Measurements from ENCODE around the gene FOSL2. TPM values are rescaled to one million over a fixed set of nuclear protein-coding genes. Genes with fewer than 3 reads are reported as not detected.
A peak's percentile ranks its signal among the peaks of the same experiment; 100 is the strongest.

Gene FOSL2
- total RNA-seq, 4 donors from 2014 or later, result 46.2 to 239 (median 207) TPM

GRCh38 chr2:28415010-28415409, 22.4 kb downstream of the FOSL2 start:
- Histone ChIP-seq H3K4me3 (no peak overlapping the region), H3K4me1 (peaks cover 0 to 30% (median 0%) of the 10 kb centered on the region in 4 donors), H3K9me3 (no peaks in the 10 kb centered on the region), H3K27ac (no peak overlapping the region), H3K27me3 (no peaks in the 10 kb centered on the region), H3K36me3 (peaks cover 0 to 71% (median 0%) of the 10 kb centered on the region in 3 donors)
- peak in 1 of 3 donors; percentile 46 for DNase-seq
- TF ChIP-seq, protein P1, sequence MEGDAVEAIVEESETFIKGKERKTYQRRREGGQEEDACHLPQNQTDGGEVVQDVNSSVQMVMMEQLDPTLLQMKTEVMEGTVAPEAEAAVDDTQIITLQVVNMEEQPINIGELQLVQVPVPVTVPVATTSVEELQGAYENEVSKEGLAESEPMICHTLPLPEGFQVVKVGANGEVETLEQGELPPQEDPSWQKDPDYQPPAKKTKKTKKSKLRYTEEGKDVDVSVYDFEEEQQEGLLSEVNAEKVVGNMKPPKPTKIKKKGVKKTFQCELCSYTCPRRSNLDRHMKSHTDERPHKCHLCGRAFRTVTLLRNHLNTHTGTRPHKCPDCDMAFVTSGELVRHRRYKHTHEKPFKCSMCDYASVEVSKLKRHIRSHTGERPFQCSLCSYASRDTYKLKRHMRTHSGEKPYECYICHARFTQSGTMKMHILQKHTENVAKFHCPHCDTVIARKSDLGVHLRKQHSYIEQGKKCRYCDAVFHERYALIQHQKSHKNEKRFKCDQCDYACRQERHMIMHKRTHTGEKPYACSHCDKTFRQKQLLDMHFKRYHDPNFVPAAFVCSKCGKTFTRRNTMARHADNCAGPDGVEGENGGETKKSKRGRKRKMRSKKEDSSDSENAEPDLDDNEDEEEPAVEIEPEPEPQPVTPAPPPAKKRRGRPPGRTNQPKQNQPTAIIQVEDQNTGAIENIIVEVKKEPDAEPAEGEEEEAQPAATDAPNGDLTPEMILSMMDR (IDR thresholded peaks at IDR 0.05), result no peak
- no peak for TF ChIP-seq POLR2A (IDR thresholded peaks at IDR 0.05)

DNA sequence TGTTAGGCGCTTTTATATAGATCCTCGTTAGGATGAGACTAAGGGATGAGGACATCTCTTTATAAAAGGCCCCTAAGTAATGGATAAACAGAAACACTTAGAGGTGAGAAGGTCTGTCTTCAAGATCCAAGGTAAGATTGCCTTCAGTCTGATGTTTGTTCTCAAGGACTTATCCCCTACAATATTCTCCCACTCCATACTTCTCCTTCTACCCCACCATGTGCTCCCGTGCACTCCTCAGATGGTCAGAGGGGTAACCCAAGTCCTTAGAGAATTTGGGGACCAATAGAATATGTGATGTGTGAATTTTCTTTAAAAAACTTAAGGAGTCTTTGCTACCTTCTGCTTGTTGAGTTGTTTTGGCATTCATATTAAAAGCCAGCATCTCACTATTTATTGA, 23.1 kb downstream of the FOSL2 start:
- no peak for DNase-seq
- TF ChIP-seq, protein P1 (IDR thresholded peaks at IDR 0.05), result no peak
- no peak for TF ChIP-seq POLR2A (IDR thresholded peaks at IDR 0.05)
- H3K27ac ChIP-seq, result no peak overlapping the region
- no peaks in the 10 kb centered on the region for H3K27me3 ChIP-seq
- peaks cover 0 to 26% (median 0%) of the 10 kb centered on the region in 4 donors for H3K4me1 ChIP-seq
- H3K36me3 ChIP-seq, result peaks cover 0 to 64% (median 0%) of the 10 kb centered on the region in 3 donors
- H3K9me3 ChIP-seq, result no peaks in the 10 kb centered on the region
- H3K4me3 ChIP-seq, result no peak overlapping the region

- no peak for TF ChIP-seq POLR2A (IDR thresholded peaks at IDR 0.05)
- TF ChIP-seq, protein P1 (IDR thresholded peaks at IDR 0.05), result no peak
- Histone ChIP-seq H3K4me3 (no peak overlapping the region), H3K27ac (peak overlapping the region in 1 of 4 donors; percentile 15), H3K36me3 (peaks cover 0 to 31% (median 0%) of the 10 kb centered on the region in 3 donors), H3K9me3 (no peaks in the 10 kb centered on the region), H3K27me3 (no peaks in the 10 kb centered on the region), H3K4me1 (peaks cover 0 to 10% (median 1%) of the 10 kb centered on the region in 4 donors)
- no peak for DNase-seq
Observed at GRCh38 chr2:28419003-28419402, 26.3 kb downstream of the FOSL2 start.

GRCh38 chr2:28419443-28420270, 27.0 kb downstream of the FOSL2 start:
- H3K9me3 ChIP-seq, result no peaks in the 10 kb centered on the region
- H3K27ac ChIP-seq, result peak overlapping the region in 1 of 4 donors; percentile 15
- no peak overlapping the region for H3K4me3 ChIP-seq
- peaks cover 0 to 9% (median 1%) of the 10 kb centered on the region in 4 donors for H3K4me1 ChIP-seq
- no peaks in the 10 kb centered on the region for H3K27me3 ChIP-seq
- H3K36me3 ChIP-seq, result peaks cover 0 to 25% (median 0%) of the 10 kb centered on the region in 3 donors
- no peak for DNase-seq
- TF ChIP-seq, protein P1 (IDR thresholded peaks at IDR 0.05), result peak in 1 of 6 experiments; percentile 4
- no peak for TF ChIP-seq POLR2A (IDR thresholded peaks at IDR 0.05)

DNA sequence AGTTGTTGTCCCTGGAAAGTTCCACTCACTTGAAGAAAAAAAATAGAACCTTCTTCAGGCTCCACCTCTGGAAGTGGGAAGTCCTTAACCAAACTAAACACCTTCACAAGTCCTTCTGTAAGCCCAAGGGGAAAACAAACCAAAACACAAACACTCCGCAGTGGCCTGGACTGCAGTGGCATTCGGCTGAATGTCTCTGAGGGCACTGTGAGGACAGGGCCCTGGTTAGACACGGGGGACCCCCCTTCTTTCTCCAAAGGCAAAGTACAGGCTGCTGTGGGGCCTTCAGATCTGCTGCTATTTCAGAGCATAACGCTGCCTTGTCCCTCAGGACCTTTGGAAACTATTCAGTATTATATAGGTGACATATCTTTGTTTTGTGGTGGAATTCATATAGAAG, 28.1 kb downstream of the FOSL2 start:
- no peak for DNase-seq
- H3K27ac ChIP-seq, result no peak overlapping the region

More for the DNA sequence above, 28.1 kb downstream of the FOSL2 start:
- Histone ChIP-seq H3K4me3 (no peak overlapping the region), H3K27me3 (no peaks in the 10 kb centered on the region), H3K9me3 (no peaks in the 10 kb centered on the region), H3K4me1 (peaks cover 0 to 9% (median 1%) of the 10 kb centered on the region in 4 donors), H3K36me3 (peaks cover 0 to 15% (median 0%) of the 10 kb centered on the region in 3 donors)
- TF ChIP-seq, protein P1 (IDR thresholded peaks at IDR 0.05), result no peak
- no peak for TF ChIP-seq POLR2A (IDR thresholded peaks at IDR 0.05)

All from Peyer's patch (tissue), 4 donors.